ENCODE measurements around the gene KCNH2. TPM values are rescaled to one million over a fixed set of nuclear protein-coding genes. Genes with fewer than 3 reads are reported as not detected.

Gene KCNH2
- total RNA-seq, 1 donor from 2014 or later, result 6.9 TPM

DNA sequence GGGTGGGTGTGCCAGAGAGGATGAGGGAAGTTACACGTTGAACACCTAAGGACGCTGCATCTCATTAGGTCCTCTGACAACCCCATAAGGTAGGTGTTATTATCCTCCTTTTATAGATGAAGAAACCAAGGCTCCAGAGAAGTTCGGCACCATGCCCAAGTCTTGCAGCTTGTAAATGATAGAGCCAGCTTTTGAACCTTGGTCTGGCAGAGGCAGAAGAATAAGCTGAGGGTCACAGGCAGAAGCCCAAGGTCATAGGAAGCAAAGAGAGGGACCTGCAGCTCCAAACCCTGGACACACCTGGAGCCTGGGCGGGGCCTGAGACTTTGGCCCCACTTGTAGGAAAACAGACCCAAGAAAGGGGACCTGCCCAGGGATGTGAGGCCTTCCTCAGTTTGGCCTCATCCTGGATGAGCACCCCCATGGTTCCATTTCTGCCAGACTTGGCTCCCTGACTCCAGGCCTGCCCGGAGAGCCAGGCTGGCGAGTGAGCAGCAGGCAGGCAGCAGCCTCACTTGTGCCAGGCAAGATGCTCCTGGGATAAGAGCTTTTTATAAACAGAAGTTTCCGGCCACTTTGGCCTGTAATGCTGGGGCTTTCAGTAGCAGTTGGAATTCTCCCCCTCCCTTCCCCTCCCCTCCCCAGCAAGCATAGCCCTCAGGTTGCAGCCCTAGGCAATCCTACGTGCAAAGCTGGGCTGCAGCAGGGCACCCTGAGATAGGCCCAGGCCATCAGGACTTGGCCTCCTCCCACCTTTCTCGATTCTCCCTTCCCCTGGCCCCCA lies 2.4 kb downstream of the KCNH2 start:
- no peak for DNase-seq (ENCODE audit: low read depth)

- DNase-seq (ENCODE audit: low read depth), result peak; percentile 40
Observed at GRCh38 chr7:150974468-150975391, 3.4 kb downstream of the KCNH2 start.

DNA sequence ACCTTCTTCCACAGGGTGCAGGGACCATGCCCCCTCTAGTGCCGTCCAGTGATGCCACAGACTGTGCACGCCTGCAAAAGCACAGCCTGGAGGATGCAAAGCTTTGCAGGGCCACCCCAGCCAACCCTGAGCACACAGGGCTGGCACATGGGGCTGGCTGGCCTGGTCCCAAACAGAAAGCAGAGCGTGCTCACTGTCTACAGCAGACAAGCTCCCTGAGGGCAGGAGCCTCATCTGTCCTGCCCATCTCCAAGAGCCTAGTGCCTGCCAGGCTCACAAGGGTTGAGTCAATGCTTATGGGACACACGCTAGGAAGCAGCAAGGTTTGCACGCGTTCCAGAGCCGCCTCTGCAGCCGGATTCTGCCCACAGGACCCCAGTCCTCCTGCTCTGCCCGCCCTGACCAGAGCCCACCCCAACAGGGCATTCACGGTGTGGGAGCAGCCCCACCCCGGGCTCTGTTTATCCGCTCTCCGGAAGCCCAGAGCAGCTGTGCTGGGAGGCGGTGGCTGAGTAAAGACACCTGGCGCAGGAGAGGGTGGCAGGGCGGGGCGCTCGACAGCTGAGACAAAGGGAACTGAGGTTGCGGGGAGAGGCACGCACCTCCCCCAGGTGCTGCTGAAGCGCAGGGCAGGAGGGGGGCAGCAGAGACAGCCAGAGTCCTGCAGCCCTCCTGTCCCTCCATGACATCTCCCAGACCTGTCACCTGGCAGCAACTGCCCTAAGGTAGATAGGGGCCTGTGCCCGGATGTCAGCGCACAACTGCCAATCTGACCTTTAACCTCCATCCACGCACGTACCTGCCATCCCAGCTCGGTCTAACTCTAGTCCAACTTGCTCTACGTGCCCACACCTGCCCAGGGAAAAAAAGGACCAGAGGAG lies 4.3 kb downstream of the KCNH2 start:
- no peak for DNase-seq (ENCODE audit: low read depth)

- no peak for DNase-seq (ENCODE audit: low read depth)
Observed at GRCh38 chr7:150972741-150973140, 5.4 kb downstream of the KCNH2 start.

GRCh38 chr7:150972023-150972468 lies 6.1 kb downstream of the KCNH2 start:
- peak; percentile 65 for DNase-seq (ENCODE audit: low read depth)

- DNase-seq (ENCODE audit: low read depth), result peak; percentile 70
Observed at GRCh38 chr7:150971242-150972022, 6.7 kb downstream of the KCNH2 start.

DNA sequence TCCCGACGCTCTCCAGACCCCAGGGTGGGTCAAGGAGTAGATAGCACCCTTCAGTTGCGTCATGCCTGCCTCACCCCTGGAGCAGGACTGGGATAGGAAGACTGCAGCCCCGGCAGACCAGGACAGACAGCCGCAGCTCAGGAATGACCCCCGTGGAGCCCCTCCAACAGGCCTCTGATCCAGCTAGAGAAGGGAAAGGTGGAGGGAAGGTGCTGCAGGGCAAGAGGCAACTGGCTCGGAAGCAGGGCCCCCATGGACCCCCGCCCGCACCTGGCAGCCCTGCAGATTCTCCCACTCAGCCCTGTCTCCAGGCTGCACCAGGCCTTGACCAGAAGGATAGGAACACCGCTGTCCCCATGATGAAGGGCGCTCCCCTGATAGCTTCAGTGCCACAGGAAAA lies 7.7 kb downstream of the KCNH2 start:
- DNase-seq (ENCODE audit: low read depth), result no peak

DNA sequence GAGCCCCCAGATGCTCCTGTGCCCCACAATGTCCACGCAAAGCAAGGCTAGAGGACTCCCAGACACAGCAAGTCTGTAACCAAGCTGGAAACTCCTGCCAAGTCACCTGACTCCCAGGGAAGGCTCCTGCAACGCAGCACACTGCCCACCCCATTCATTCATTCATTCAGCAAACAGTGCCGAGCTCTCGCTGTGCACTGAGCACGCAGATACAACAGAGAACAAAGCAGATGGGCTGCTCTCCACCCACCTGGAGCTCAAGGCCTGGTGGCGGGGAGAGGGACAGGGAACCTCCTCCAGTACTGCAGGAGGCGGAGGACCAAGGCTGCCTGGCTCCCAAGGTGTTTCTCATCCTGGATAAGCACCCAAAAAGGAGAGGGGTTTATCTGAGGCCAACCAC lies 8.6 kb downstream of the KCNH2 start:
- no peak for DNase-seq (ENCODE audit: low read depth)

DNA sequence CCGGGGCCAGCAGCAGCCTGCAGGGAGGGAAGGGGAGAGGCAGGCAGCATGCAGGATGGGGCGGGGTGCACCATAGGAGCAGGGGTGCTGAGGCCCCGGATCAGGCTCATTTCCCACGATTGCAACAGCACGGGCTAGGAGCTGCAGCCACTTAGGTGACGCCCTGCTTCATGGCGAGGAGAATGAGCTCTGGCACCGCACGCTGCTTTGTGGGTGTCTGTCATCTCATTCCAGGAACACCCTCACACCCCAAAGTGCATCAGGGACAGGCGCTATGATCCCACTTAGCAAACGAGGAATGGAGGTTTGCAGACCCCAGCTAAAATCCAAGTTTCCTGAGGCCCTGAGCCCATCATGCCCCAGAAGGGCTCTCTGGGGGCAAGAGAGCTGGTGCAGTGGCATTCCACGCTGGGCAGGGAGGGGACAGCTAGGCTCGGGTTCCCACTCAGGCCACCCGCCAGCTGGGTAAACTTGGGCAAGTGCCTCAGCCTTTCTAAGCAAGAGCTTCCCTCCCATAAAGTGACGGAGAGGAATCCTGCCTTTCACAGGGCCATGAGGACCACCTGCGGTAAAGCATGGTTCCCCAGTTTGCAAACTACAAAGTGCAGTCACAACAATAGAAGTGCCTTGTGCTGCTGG lies 9.3 kb downstream of the KCNH2 start:
- DNase-seq (ENCODE audit: low read depth), result no peak

DNA sequence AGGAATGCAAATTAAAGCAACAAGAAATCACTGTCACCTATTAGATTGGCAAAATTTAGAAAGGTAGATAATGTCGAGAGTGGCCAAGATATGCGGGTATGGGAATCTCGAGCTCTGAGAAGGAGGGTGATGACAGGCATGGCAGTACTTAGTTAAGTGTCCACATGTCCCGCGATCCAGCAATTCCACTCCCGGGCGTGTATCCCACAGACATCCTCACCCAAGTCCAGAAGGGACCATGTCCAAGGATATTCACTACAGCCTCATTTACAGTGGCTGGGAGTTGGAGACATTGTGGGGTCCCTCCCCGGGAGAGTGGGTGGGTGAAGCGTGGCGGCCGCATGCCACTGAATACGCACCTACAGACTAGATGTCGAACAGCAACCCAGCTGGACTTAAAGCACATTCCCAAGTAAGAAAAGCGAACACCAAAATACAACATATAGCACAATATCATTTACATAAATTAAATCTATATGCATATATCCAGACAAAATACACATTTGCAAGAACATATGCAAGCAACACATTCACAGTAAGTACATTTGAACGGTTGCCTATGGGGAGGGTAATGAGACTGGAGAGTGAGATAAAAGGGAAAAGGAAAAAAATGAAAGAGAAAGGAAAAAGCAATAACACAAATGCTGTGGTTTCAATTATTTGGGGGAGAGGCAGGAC lies 9.9 kb downstream of the KCNH2 start:
- DNase-seq (ENCODE audit: low read depth), result peak; percentile 42

GRCh38 chr7:150967349-150967748 lies 10.8 kb downstream of the KCNH2 start:
- no peak for DNase-seq (ENCODE audit: low read depth)

- no peak for DNase-seq (ENCODE audit: low read depth)
Observed at GRCh38 chr7:150966002-150966401, 12.1 kb downstream of the KCNH2 start.

DNA sequence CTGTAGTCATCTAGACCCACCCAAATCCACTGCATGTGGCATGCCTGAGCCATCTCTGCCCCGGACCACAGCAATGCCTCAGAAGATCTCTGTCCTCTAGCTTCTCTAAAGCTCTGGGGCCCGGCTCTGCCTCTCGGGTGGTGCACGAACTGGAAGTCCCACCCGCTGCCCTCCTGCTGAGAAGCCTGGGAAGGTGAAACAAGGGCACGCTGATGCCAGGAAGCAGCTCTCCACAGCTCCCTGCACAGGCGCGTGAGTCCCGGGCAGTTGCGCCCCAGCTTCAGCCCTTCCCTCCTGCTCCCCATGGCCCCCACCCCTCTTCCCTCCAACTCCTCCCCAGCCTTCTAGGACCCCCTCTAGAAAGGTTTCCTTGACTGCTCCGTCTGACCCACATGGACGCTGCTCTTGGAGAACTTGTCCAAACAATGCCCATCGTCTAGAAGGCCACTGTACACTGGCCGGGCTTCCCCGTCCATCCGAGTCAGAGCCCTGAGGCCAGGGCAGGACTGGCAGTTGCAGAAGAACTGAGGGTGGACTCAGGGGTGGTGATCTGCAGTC lies 12.8 kb downstream of the KCNH2 start:
- DNase-seq (ENCODE audit: low read depth), result no peak

DNA sequence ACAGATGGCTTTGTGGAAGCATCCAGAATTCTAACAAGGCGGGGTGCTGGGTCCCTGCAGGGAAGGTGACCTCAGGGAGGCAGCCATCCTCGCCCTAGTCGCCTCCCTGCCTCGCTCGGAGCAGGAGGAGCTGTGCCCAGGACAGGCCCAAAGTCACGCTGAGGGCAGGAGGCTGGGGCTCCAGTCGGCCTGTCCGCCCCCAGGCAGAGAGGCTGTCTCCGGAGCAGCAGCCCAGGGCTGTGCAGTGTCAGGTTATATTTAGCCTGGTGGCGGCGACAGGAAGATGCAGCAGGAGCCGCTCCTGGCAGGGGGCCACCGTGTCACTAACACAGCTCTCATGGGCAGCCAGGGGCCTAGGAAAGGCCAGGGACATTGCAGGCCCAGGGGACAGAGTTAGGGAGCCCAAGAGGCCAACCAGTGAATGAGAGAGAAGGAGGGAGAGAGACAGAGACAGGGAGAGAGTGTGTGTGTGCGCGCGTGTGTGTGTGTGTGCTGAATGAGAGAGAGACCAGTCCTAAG lies 13.5 kb downstream of the KCNH2 start:
- peak; percentile 45 for DNase-seq (ENCODE audit: low read depth)

GRCh38 chr7:150963707-150964559 lies 14.2 kb downstream of the KCNH2 start:
- DNase-seq (ENCODE audit: low read depth), result no peak

GRCh38 chr7:150962553-150963399 lies 15.3 kb downstream of the KCNH2 start:
- DNase-seq (ENCODE audit: low read depth), result peak; percentile 59

DNA sequence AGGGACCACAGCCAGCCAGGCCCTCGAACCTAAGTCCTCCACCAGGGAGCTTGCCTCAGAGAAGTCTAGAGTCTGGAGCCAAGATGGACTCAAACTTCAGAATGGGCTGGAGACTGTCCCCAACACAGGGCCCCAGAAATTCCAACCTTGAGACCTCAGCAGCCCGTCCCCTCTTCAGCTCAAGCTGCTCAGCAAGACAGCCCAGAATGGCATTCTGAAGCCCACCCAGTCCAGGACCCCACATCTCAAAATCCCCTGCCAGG lies 15.9 kb downstream of the KCNH2 start:
- no peak for DNase-seq (ENCODE audit: low read depth)

Data from myocyte (in vitro differentiated cells).